HG02759 (cell line): ENCODE data around the gene ACP7.
"Not testable (repeated sequence)": the region's sequence is repeated elsewhere in the genome, so short reads cannot be mapped to it uniquely, and the experiment has no call there.

ENCODE experiments used
- ATAC-seq: cut with Tn5 transposase; IDR thresholded peaks from one replicate; pipeline ENCODE4 v1.9.1; 2021; ENCODE audit warnings: mild to moderate bottlenecking, moderate library complexity; ENCODE audit not compliant: unreplicated experiment

The ACP7 gene

GRCh38 chr19:39104186-39104596, 20.0 kb downstream of the ACP7 start:
- no peak for ATAC-seq

DNA sequence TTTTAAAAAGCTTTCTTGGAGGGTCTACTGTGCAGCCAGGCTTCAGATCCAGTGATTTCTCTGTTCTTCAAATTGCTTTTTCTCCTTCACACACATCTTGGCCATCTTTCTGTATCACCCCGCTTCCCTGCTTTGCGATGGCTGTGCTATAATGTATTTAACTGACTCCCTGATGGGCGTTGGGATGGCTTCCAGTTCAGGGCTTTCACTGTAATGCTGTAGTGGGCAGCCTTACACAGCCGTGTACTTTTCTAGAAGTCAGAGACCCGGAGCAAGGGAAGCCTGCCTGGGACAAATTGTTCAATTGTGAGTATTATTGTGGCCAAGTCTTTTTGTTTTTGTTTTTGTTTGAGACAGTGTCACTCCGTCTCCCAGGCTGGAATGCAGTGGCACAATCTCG, 22.0 kb downstream of the ACP7 start:
- ATAC-seq = no peak

DNA sequence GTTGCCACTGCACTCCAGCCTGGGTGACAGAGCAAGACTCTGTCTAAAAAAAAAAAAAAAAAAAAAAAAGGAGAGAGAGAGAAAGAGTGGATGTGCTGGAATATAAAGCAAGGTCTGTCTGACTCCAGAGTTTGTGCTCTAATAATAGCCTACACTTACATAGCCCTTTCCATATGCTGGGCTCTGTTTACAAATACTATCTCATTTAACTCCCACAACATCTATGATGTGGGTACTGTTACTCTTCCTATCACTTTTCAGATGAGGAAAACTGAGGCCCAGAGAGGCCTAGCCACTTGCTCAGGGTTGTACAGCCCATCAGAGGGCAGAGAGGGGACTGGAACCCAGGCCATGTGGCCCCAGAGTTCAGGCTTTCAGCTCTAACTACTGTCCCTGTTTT, 25.5 kb downstream of the ACP7 start:
- ATAC-seq = no peak

- ATAC-seq = no peak
Observed at GRCh38 chr19:39110263-39110967, 26.2 kb downstream of the ACP7 start.

DNA sequence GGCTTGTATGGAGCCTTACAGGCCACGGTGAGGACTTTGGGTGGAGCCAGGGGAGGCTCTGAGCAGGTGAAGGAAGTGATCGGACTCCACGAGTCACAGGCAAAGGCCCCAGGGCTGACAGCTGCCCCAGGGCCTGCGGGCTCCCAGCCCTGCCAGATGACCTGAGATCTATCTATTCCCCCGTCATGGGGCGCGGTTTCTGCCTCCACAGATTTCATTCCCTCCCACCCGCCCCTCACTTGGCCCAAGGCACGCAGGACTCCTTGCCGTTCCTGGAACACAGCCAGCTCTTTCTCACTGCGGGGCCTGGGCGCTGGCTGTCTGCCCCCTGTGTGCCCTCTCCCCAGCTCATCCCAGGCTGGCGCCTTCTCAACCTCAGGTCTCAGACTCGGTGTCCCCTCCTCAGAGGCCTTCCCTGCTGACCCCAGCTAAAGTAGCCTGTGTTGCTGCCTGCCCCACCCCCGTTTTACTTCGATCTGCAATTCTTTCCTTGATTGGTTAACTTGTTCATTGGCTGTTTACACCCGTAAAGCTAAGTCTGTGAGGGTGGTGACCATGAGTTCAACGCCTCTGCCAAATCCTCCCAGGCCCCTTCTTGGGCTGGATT, 27.5 kb downstream of the ACP7 start:
- ATAC-seq = no peak

DNA sequence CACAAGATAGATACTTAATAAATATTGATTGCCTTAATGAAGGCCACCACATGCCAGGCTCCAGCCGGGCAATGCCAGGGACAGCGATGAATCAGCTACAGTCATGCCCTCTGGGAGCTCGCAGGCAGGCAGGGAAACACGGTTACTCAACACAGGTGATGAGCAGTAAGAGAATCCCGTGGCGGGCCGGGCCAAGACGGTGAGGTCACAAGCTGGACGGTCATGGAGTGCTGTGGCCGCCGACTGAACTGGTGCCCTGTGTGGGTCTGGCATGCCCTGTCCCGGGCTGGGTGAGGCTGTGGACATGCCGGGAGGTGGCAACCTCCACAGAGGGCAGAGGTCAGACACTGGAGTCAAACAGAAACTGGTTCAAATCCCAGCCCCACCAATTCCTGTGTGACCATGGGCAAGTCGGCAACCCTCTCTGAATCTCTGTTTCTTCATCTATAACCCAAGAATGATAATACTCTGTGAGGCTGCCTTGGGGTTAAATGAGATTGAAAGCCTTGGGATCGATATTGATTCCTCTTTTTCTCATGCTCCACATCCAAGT, 28.2 kb downstream of the ACP7 start:
- no peak for ATAC-seq

- ATAC-seq = no peak
Observed at GRCh38 chr19:39113199-39113598, 29.0 kb downstream of the ACP7 start.

DNA sequence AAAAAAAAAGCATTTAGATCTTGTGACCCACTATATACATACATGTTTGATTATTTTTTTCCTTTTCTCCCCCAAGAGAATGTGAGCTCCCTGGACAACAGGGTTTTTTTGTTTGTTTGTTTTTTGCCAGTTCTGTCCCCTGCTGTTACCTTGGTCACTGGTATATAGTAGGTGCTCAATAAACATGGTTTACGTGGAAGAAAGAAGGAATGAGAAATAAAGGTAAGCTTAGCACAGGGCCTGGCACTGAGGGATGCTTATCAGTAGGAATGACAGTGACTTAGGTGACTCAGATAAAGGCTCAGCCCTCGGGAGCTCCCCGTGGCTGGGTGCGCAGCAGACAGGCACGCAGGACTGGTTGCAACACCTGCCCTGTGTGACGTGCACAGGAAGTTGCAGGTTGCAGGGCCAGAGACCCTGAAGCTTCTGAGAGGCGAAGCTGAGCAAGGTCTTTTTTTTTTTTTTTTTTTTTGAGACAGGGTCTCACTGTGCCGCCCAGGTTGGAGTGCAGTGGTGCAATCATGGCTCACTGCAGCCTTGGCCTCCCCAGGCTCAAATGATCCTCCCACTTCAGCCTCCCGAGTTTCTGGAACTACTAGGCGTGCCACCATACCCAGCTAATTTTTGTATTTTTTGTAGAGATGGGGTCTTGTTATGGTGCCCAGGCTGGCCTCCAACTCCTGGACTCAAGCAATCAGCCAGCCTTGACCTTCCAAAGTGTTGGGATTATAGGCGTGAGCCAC, 31.1 kb downstream of the ACP7 start:
- ATAC-seq = no peak

- not testable (repeated sequence) for ATAC-seq
Observed at GRCh38 chr19:39117023-39117422, 32.9 kb downstream of the ACP7 start.

DNA sequence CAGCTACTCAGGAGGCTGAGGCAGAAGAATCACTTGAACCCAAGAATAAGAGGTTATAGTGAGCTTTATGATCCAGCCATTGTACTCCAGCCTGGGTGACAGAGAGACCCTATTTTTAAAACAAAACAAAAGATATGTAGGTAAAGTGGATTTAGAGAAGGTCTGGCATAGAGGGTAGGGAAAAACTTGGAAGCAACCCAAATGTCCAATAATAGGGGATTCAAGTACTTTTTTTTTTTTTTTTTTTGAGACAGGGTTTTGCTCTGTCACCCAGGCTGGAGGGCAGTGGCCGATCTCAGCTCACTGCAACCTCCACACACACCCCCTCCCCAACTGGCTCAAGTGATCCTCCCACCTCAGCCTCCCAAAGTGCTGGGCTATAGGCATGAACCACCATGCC, 35.7 kb downstream of the ACP7 start:
- no peak for ATAC-seq

- ATAC-seq = no peak
Observed at GRCh38 chr19:39122934-39123731, 39.0 kb downstream of the ACP7 start.

- no peak for ATAC-seq
Observed at GRCh38 chr19:39124136-39124764, 40.1 kb downstream of the ACP7 start.

DNA sequence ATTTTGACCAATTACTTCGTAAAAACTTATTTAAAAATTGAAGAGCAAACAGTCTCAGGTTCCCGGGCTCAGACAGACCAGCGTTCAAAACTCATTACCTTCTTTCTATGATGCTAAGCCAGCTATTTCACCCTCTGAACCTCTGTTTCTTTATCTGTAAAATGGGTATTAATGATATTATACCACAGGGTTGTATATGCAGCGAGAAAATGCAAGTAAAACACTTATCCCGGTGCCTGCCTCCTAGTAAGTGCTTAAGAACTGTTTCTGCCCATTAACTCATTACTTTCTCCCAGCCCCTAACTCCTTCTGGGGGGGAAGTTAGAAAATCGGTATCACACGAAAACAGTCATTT, 41.0 kb downstream of the ACP7 start:
- ATAC-seq = no peak

DNA sequence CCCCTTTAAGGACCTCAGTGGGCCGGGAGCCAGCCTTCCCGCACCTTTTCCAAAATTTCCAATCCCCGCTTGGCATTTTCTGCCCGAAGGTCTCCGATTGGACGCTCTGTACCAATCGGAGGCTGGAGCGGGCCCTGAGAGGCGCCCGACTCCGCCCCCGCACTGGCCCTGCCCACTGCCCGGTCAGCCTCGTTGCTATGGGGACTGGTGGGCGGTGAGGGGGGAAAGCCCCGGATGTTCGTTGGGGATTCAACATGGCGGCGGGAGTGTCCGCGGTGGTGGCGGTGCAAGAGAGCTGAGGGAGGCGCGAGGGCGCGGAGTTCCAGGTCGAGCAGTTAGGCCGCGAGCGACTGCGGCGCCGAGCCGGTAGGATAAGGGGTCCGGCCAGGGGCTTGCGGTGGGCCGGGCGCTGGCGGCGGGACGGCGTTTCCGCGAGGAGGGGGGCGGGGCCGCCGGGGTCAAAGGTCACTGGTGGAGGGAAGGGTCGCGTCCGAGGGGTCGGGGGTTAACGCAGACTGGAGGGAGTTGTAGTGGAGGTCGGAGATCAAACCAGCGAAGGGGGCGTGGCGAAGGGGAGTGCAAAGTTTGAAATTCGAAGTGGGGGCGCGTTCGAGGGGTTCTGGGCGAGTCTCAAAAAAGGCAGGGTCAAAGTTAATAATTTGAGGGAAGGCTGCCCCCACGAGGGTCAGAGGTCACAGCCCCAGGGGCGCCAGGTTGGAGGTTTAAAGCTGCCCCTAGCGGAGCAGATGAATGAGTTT, 41.6 kb downstream of the ACP7 start, which contains the start of gene PAK4:
PAK4 (plus strand) TSS at position 233 of the 758 bp plus-strand sequence. CDS start 43,768 bp downstream, outside the sequence.
- peak; percentile 95 for ATAC-seq

DNA sequence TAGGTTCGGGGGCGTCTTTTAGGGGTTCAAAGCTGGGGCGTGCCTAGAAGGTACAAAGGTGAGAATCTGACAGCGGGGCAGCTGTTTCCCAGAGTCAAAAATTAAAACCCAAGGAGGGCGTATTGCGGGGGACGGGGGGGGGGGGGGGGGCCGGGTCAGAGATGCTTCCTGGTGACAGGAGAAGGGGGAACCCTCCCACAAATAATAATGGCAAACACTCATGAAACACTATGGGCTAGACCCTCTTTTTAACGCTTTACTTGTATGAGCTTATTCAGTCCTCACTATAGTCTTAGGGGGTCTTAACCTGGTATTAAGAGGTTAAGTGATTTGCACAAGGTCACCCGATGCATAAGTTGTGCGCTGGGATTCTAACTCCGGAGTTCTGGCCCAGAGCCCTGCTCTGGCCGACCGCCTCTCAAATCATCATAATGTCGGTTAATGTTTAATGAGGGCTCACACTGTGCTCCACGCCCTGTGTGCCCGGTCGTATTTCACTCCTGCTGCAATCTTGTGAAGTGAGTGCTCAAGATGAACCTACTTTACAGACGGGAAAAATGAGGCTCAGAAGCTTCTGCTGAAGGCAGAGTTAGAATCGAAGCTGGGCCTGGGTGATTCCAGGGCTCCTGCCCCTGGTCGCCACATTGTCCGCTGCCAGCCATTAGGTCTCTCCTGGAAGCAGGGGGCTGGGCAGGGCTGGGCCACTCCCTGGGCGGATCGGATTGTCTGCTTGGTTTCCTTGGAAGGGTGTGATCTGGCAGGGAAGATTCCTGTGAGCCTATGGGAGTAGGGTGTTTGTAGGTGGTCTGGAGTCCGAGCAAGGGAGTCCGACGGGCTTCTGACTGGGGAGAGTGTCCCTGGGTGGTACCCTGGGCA, 42.4 kb downstream of the ACP7 start:
- no peak for ATAC-seq

DNA sequence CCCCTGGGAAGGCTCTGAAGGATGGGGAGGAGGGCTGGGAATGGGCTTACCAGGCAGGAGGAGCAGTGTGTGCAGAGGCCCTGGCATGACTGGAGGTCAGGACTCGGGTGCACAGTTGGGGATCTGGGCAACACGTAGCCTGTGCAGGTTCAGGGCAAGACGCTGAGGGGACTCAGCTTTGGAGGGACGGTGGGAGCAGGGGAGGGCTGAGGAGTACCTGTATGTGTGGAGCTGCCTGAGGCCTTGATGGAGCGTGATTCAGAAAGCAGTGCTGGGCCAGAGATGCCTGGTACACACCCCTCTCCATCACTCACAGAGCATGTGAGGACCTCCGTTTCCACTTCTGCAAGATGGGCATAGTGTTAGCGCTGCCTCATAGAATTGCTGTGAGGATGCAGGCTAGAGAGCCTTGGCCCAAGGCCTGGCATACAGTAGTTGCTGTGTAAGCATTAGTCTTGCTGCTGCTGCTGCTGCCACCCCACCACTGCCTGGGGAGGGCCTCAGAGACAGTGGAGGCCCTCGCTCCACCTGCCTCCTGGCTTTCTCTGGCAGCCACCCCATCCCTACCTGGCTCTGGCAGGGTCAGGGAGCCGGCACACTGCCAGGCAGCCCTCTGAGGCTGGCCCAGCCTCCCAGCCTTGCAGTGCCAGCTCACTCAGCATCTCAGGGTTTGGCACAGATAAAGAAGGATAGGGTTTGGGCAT, 43.8 kb downstream of the ACP7 start:
- ATAC-seq = no peak

DNA sequence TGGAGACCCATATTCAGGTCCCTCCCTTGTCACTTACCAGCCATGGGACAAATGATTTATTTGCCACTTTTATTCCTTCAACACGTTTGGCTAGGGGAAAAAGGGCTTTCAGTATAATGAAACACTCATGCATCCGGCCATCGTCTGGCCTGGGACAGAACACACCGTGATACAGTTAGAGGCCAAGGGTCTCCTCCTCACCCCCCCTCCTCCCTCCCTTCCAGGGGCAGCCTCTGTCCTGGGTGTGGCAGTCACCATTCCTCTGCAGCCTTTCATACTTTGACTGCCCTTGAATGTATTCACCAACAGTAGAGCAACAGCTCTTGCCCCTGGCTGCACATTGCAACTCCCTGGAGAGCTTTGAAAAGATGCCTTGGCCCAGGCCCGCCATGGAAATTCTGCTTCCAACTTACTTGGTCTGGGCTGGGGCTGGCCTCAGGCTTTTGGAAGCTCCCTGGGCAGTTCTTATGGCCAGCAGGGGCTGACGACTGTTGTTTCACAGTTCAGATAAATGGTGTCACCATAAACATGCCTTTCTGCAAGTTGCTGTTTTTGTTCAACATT, 44.4 kb downstream of the ACP7 start:
- ATAC-seq = no peak

DNA sequence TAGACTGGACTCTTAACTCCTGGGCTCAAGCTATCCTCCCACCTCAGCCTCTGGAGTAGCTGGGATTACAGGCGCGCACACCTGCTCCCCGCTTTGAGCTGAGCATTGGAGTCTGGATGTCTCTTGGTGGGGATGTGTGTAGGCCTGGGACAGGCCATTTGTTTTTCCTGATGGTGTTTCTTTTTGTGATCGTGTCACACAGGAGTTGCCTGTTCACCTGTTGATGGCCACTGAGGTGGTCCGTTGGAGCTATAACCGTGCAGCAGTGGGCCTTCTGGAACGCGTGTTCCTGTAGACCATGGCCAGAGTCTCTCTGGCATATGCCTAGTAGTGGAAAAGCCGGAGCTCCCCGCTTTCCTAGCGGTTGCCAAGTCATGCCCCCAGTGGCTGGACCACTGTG, 44.9 kb downstream of the ACP7 start:
- ATAC-seq = no peak
